Upper lobe of right lung (tissue), 1 donor: ENCODE results near the gene LRP10. TPM values are rescaled to one million over a fixed set of nuclear protein-coding genes. Genes with fewer than 3 reads are reported as not detected.
A peak's percentile ranks its signal among the peaks of the same experiment; 100 is the strongest.

ENCODE experiments used
- ATAC-seq: fragments of 200-7000 bp; cut with Tn5 transposase; one replicate; pipeline ENCODE4 v1.9.1; 2020; ENCODE audit warnings: mild to moderate bottlenecking, moderate library complexity
- DNase-seq: peaks from one replicate; pipeline ENCODE4 v3.0.0-alpha.2; 2020
- H3K27ac ChIP-seq: fragments of 200-600 bp; one replicate; pipeline ENCODE4 v1.8.0; 2022
- H3K27me3 ChIP-seq: fragments of 200-600 bp; one replicate; pipeline ENCODE4 v1.8.0; 2022; ENCODE audit warnings: mild to moderate bottlenecking
- H3K36me3 ChIP-seq: fragments of 200-600 bp; one replicate; pipeline ENCODE4 v1.8.0; 2022
- H3K4me1 ChIP-seq: fragments of 200-600 bp; one replicate; pipeline ENCODE4 v1.8.0; 2022
- H3K4me3 ChIP-seq: fragments of 200-600 bp; one replicate; pipeline ENCODE4 v1.8.0; 2022; ENCODE audit warnings: mild to moderate bottlenecking
- H3K9me3 ChIP-seq: fragments of 200-600 bp; one replicate; pipeline ENCODE4 v1.8.0; 2022
- intact Hi-C: fragments of 100-400 bp; cut with DNase I; formaldehyde crosslinking; loops from one replicate; pipeline ENCODE4 v1.11.0; 2022
- total RNA-seq: library from RNA; stranded (reverse); fragmentation: NEBNext Ultra II Directional; extraction: Animal tissue kit (Norgen Biotek cat#: 25700); gene quantifications from one replicate; pipeline ENCODE4 v1.2.1, GENCODE V29; 2021
- TF ChIP-seq, protein P1 (sequence below): fragments of 200-600 bp; IDR thresholded peaks from one replicate; pipeline ENCODE4 v1.8.0; 2022; ENCODE audit warnings: antibody characterized with exemption
- donor health status: DM: no; HTN: yes; CAD: no; lungs with severe emphysema.

LRP10 gene
- total RNA-seq, 1 donor from 2014 or later, result 142 TPM

DNA sequence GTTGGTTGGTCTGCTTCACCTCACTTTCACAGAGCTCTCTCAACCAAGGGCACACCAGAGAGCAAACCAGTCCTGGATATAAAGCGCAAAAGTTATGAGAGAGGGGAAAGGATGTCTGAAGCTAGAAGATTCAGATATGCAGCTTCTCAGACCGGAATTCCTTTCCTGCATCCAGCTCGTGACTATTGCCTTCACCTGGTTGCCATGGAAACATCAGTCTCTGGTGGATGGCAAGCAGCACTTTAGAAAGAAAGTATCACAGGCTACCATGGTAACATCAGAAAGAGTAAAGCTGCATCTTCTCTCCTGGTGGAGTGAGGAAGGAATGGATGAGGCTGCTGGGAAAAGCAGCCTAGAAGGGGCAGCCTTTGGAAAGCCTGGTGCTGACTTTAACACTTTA is 25.2 kb downstream of the LRP10 start:
- ATAC-seq, result no peak
- no peak overlapping the region for H3K27ac ChIP-seq
- no peak overlapping the region for H3K4me3 ChIP-seq
- no peaks in the 10 kb centered on the region for H3K4me1 ChIP-seq
- TF ChIP-seq, protein P1, sequence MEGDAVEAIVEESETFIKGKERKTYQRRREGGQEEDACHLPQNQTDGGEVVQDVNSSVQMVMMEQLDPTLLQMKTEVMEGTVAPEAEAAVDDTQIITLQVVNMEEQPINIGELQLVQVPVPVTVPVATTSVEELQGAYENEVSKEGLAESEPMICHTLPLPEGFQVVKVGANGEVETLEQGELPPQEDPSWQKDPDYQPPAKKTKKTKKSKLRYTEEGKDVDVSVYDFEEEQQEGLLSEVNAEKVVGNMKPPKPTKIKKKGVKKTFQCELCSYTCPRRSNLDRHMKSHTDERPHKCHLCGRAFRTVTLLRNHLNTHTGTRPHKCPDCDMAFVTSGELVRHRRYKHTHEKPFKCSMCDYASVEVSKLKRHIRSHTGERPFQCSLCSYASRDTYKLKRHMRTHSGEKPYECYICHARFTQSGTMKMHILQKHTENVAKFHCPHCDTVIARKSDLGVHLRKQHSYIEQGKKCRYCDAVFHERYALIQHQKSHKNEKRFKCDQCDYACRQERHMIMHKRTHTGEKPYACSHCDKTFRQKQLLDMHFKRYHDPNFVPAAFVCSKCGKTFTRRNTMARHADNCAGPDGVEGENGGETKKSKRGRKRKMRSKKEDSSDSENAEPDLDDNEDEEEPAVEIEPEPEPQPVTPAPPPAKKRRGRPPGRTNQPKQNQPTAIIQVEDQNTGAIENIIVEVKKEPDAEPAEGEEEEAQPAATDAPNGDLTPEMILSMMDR, result no peak
- intact Hi-C loops, result no loop called here
- no peak for DNase-seq
- peaks cover 31% of the 10 kb centered on the region for H3K36me3 ChIP-seq
- no peaks in the 10 kb centered on the region for H3K9me3 ChIP-seq
- H3K27me3 ChIP-seq, result no peaks in the 10 kb centered on the region

DNA sequence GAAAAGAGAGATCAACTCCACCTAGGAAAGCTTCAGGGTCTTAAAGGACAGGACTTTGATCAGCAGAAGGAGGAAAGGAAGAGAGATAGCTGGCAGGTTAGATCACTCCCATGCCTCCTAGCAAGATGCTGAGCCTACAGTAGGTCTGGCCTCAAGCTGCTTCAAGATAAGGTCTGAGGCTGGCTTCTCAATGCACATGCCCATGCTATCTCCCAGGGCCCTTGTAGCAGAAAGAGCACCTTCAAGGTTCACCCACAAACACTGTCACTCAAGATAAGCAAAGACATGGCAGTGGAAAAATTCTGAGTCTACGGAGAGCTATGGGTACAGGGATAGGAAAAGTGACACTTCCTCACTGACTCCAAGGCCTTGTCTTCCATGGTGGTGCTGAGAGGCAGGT is 25.8 kb downstream of the LRP10 start:
- intact Hi-C loops, result no loop called here
- DNase-seq (no peak), ATAC-seq (no peak)
- TF ChIP-seq, protein P1, result no peak
- H3K9me3 ChIP-seq, result no peaks in the 10 kb centered on the region
- H3K27me3 ChIP-seq, result no peaks in the 10 kb centered on the region
- H3K4me3 ChIP-seq, result no peak overlapping the region
- no peaks in the 10 kb centered on the region for H3K4me1 ChIP-seq
- peaks cover 37% of the 10 kb centered on the region for H3K36me3 ChIP-seq
- H3K27ac ChIP-seq, result no peak overlapping the region

DNA sequence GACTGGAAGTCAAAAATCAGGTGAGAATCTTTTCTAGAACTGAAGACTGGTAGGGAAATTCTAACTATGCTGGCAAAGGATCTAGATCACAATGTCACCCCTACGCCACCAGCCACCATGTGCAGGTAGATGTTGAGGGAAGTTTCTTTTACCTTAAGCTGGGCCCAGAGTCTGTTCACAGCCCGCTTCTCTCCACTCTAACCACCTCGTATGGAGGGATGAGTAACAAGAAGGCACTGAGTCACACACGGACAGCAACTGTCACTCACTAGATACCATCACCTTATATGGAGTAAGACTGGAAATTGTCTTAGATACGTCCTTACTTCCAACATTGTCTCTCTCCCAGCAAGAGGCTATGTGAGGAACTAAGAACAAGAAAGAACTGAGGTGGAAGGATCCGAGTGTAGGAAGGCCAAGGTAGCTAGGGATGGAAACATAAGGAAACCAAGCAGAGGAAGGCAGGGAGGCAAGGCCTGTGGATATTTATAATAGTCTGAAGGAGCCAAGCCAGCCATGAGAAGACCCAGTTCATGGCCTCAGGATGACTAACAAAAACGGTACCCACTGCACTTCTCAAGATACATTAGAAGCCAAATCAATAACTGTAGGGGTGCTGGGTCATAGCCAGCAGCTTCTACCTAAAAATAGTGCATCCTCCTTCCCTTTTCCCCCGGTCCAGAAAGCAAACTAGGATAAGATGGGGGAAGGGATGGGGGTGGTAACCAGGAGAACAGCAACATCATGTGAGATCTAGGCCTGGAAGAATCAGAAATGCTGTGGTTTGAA is 27.0 kb downstream of the LRP10 start:
- Histone ChIP-seq H3K36me3 (peaks cover 47% of the 10 kb centered on the region), H3K9me3 (no peaks in the 10 kb centered on the region), H3K4me3 (no peak overlapping the region), H3K27me3 (no peaks in the 10 kb centered on the region), H3K4me1 (no peaks in the 10 kb centered on the region), H3K27ac (no peak overlapping the region)
- DNase-seq (no peak), ATAC-seq (no peak)
- TF ChIP-seq, protein P1, result no peak
- intact Hi-C loops, result no loop called here

DNA sequence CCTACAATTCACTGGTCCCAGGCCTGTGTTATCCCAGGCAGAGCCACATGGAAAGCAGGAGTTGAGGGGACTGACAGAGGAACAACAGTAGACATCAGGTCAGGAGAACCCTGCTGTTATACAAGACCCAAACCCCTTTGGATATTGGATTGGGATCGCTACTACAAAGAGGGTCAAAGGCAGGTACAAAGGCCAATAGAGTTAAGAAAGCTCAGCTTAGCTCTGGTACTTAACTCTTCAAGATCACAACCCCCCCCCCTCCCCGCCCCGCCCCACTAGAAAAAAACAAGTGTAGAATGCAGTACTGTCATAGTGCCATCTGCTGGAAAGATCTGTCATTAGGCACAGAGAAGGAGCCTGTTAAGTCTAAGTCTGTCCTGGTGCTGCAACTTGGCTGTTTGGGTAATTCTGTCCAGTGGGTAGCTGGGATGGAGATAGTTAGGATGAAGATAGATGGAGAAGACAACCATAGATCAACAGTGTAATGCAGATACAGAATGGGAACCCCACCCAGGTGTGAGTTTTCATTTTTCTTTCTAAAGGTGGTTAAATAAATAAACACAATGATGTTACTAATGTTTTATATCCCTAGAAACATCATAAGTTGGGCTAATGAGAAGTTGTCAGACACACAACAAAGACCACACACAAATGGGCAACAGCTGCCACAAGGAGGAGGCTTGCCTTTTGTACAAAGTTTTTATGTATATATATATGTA is 28.7 kb downstream of the LRP10 start:
- no peak for DNase-seq
- no peaks in the 10 kb centered on the region for H3K27me3 ChIP-seq
- TF ChIP-seq, protein P1, result peak; percentile 51
- H3K4me1 ChIP-seq, result no peaks in the 10 kb centered on the region
- no peak overlapping the region for H3K27ac ChIP-seq
- H3K36me3 ChIP-seq, result peaks cover 61% of the 10 kb centered on the region
- intact Hi-C loops, result no loop called here
- ATAC-seq, result peak; percentile 82
- no peaks in the 10 kb centered on the region for H3K9me3 ChIP-seq
- H3K4me3 ChIP-seq, result no peak overlapping the region

DNA sequence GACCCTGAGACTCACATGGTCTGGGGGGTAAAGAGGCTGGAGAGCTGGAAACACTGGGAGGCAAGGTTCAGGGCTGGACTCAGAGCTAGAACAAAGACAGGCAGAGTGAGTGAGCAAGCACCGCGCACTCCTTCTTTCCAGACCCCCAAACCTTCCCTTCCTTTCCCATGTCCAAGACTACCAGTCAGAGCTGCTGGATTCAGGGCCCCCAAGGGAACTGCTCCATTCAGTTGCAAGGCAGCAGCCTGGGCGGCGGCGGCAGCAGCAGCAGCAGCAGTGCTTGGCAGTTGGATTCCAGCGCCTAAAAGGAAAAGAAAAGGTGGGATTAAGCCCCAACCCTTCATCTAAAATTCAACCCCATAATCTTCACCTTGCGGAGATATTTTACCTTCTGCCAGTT is 30.3 kb downstream of the LRP10 start:
- Histone ChIP-seq H3K27ac (no peak overlapping the region), H3K27me3 (no peaks in the 10 kb centered on the region), H3K9me3 (no peaks in the 10 kb centered on the region), H3K4me3 (no peak overlapping the region), H3K4me1 (no peaks in the 10 kb centered on the region), H3K36me3 (peaks cover 76% of the 10 kb centered on the region)
- intact Hi-C loops, result no loop called here
- DNase-seq (no peak), ATAC-seq (no peak)
- TF ChIP-seq, protein P1, result no peak
